ENCODE data around the gene POLN. TPM values are rescaled to one million over a fixed set of nuclear protein-coding genes. Genes with fewer than 3 reads are reported as not detected.

The POLN gene
- total RNA-seq, 1 donor, result 2.9 TPM

DNA sequence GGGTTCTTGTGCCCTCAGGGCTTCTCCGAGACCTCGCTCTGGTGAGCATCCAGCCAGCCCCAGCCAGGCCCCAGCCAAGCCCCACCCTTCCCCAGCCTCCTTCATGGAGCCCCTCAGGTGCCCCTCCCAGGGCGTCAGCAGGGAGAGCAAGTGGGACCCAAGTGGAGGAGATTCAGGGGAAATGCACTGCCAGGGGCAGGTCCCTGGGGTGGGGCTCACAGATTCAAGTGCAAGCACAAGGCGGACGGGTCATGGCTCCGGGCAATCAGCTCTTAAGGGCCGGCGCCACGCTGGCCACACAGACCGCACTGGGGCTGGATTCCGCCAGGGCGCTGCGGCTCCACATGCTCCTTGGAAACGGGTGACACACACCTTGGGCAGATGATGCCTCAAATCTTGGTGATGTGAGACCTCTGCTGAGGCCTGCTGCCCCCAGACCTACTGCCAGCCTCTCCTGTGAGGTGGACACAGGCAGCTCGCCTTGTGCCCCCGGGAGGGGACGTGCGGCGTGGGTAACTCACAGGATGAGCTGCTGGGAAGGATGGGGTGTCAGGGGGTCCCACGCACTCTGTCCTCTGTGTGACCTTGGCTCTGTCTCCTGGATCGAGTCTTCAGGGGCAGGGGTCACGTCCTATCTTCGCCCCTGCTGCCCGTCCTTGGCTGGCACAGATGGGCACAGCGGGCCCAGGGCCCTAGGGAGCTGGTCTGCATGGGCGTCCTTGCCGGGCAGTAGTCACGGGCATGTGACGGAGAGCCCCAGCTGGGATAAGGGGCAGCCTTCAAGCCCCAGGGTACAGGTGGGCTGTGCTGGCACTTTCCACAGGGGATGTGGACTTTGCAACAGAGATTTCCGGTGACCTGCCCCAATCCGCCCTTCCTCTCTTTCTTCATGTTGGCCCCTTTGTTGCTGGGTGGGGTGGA is 165.7 kb downstream of the POLN start:
- H3K4me3 ChIP-seq (ENCODE audit: insufficient read depth, low read length), result no peak overlapping the region

DNA sequence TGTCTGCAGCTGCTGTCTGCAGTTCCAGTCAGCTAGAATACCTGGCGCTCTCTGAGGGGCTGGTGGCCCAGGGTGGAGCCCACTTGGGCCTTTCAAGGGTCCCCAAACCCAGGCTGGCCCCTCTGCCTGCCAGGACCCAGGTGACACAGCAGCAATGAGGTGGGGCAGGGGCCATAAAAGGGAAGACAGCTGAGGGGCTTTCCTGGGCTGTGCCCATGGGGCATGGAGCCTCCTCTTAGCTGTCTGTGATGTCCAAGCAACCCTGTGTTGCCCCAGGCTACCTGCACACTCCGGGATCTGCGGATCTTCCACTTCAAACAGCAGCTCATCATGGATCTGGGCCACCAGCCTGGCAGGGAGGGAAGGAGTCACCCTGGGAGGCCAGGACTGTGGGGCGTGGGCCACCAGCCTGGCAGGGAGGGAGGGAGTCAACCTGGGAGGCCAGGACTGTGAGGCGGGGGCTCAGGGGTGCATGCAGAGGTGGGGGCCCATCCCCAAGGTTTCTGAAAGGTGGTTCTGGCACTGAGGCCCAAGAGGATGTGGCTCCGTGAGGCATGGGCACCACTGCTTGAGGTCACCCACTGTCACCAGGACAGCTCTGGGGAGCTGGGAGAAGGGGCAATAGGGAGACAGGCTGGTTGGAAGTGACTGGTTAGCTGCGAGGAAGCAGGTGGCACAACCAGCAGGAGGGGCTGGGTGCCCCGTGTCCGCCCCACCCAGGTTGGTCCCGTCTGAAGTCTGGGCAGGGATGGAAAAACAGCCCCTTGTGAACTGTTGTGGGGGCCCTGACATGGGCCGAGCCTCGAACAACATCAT is 166.5 kb downstream of the POLN start:
- H3K4me3 ChIP-seq (ENCODE audit: insufficient read depth, low read length), result no peak overlapping the region
- H3K36me3 ChIP-seq (ENCODE audit: insufficient read depth, low read length), result no peaks in the 10 kb centered on the region
- H3K9me3 ChIP-seq (ENCODE audit: low read depth, low read length), result no peaks in the 10 kb centered on the region
- TF ChIP-seq, protein P1, sequence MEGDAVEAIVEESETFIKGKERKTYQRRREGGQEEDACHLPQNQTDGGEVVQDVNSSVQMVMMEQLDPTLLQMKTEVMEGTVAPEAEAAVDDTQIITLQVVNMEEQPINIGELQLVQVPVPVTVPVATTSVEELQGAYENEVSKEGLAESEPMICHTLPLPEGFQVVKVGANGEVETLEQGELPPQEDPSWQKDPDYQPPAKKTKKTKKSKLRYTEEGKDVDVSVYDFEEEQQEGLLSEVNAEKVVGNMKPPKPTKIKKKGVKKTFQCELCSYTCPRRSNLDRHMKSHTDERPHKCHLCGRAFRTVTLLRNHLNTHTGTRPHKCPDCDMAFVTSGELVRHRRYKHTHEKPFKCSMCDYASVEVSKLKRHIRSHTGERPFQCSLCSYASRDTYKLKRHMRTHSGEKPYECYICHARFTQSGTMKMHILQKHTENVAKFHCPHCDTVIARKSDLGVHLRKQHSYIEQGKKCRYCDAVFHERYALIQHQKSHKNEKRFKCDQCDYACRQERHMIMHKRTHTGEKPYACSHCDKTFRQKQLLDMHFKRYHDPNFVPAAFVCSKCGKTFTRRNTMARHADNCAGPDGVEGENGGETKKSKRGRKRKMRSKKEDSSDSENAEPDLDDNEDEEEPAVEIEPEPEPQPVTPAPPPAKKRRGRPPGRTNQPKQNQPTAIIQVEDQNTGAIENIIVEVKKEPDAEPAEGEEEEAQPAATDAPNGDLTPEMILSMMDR (IDR thresholded peaks at IDR 0.05; ENCODE audit: extremely low read depth, low read depth, low read length), result no peak
- no peak overlapping the region for H3K4me2 ChIP-seq (ENCODE audit: insufficient read depth, low read length)
- H2AFZ ChIP-seq (ENCODE audit: low read length), result no peak overlapping the region
- H3K4me1 ChIP-seq (ENCODE audit: insufficient read depth, low read length), result no peaks in the 10 kb centered on the region
- H4K20me1 ChIP-seq (ENCODE audit: insufficient read depth, low read length), result no peaks in the 10 kb centered on the region
- no peaks in the 10 kb centered on the region for H3K79me2 ChIP-seq (ENCODE audit: insufficient read depth, low read length)
- no peak overlapping the region for H3K27ac ChIP-seq (ENCODE audit: low read depth, low read length)
- no peaks in the 10 kb centered on the region for H3K27me3 ChIP-seq (ENCODE audit: insufficient read depth, low read length)
- peak; percentile 81 for DNase-seq (ENCODE audit: insufficient read length, low spot score, missing footprints)

More for the DNA sequence above, 165.7 kb downstream of the POLN start:
- peak; percentile 85 for DNase-seq (ENCODE audit: insufficient read length, low spot score, missing footprints)
- no peaks in the 10 kb centered on the region for H3K9me3 ChIP-seq (ENCODE audit: low read depth, low read length)
- H3K79me2 ChIP-seq (ENCODE audit: insufficient read depth, low read length), result no peaks in the 10 kb centered on the region
- no peak overlapping the region for H2AFZ ChIP-seq (ENCODE audit: low read length)
- H4K20me1 ChIP-seq (ENCODE audit: insufficient read depth, low read length), result no peaks in the 10 kb centered on the region
- H3K27me3 ChIP-seq (ENCODE audit: insufficient read depth, low read length), result no peaks in the 10 kb centered on the region
- H3K4me1 ChIP-seq (ENCODE audit: insufficient read depth, low read length), result no peaks in the 10 kb centered on the region
- no peak overlapping the region for H3K27ac ChIP-seq (ENCODE audit: low read depth, low read length)
- no peak overlapping the region for H3K4me2 ChIP-seq (ENCODE audit: insufficient read depth, low read length)
- TF ChIP-seq, protein P1 (IDR thresholded peaks at IDR 0.05; ENCODE audit: extremely low read depth, low read depth, low read length), result no peak
- no peaks in the 10 kb centered on the region for H3K36me3 ChIP-seq (ENCODE audit: insufficient read depth, low read length)

DNA sequence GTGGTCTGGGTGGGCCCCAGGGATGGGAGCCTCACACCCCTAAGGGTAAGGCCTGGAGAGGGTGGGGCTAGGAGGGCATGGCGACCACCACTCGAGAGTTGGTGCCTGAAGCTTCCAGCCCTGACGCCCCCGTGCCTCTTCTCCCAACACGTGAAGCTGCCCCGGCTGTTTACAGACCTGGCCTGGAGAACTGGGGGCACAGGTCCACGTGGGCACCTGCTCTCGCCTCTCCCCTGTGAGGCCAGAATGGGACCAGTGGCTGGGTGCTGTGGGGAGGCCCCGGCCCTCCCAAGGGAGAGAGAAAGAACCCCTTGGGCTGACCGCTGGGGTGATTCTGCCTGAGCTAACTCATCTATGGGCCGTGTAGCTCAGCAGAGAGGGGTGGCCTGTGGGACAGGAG is 167.3 kb downstream of the POLN start:
- Histone ChIP-seq H3K9me3 (ENCODE audit: low read depth, low read length) (no peaks in the 10 kb centered on the region), H3K27ac (ENCODE audit: low read depth, low read length) (no peak overlapping the region), H4K20me1 (ENCODE audit: insufficient read depth, low read length) (no peaks in the 10 kb centered on the region), H2AFZ (ENCODE audit: low read length) (no peak overlapping the region), H3K79me2 (ENCODE audit: insufficient read depth, low read length) (no peaks in the 10 kb centered on the region), H3K36me3 (ENCODE audit: insufficient read depth, low read length) (no peaks in the 10 kb centered on the region), H3K4me3 (ENCODE audit: insufficient read depth, low read length) (no peak overlapping the region), H3K4me2 (ENCODE audit: insufficient read depth, low read length) (no peak overlapping the region), H3K27me3 (ENCODE audit: insufficient read depth, low read length) (no peaks in the 10 kb centered on the region), H3K4me1 (ENCODE audit: insufficient read depth, low read length) (no peaks in the 10 kb centered on the region)
- TF ChIP-seq, protein P1 (IDR thresholded peaks at IDR 0.05; ENCODE audit: extremely low read depth, low read depth, low read length), result no peak
- DNase-seq (ENCODE audit: insufficient read length, low spot score, missing footprints), result no peak
